H9 (cell line): ENCODE data around the gene MICAL2. TPM values are rescaled to one million over a fixed set of nuclear protein-coding genes. Genes with fewer than 3 reads are reported as not detected.

ENCODE experiments used
- DNase-seq: peaks from one replicate; pipeline ENCODE4 v3.0.0-alpha.2; 2017
- H2AFZ ChIP-seq: one replicate; pipeline ENCODE4 v1.6.1; 2013; ENCODE audit warnings: mild to moderate bottlenecking, low read length, control low read depth, moderate library complexity
- H2AK5ac ChIP-seq: 2 replicates; pipeline ENCODE4 v1.6.1; 2013; ENCODE audit warnings: low read length, control low read depth, mixed read lengths; ENCODE audit not compliant: insufficient read length
- H2BK120ac ChIP-seq: one replicate; pipeline ENCODE4 v1.6.1; 2013; ENCODE audit warnings: low read depth, mild to moderate bottlenecking, low read length, control low read depth, inconsistent platforms; ENCODE audit not compliant: poor library complexity, severe bottlenecking
- H2BK12ac ChIP-seq: 2 replicates; pipeline ENCODE4 v1.6.1; 2013; ENCODE audit warnings: low read length, control low read depth, mixed read lengths, low read depth; ENCODE audit not compliant: insufficient read length
- H2BK15ac ChIP-seq: 2 replicates; pipeline ENCODE4 v1.6.1; 2013; ENCODE audit warnings: low read depth, low read length, control low read depth
- H2BK20ac ChIP-seq: one replicate; pipeline ENCODE4 v1.6.1; 2013; ENCODE audit warnings: low read depth, mild to moderate bottlenecking, low read length, control low read depth, inconsistent platforms; ENCODE audit not compliant: poor library complexity, severe bottlenecking
- H2BK5ac ChIP-seq: 2 replicates; pipeline ENCODE4 v1.6.1; 2013; ENCODE audit warnings: low read length, control low read depth, mixed read lengths; ENCODE audit not compliant: insufficient read length
- H3K14ac ChIP-seq: 2 replicates; pipeline ENCODE4 v1.6.1; 2013; ENCODE audit warnings: low read length, control low read depth; ENCODE audit not compliant: insufficient read depth
- H3K18ac ChIP-seq: 2 replicates; pipeline ENCODE4 v1.6.1; 2013; ENCODE audit warnings: low read depth, mild to moderate bottlenecking, mixed read lengths, low read length, control low read depth; ENCODE audit not compliant: insufficient read length
- H3K23ac ChIP-seq: 2 replicates; pipeline ENCODE4 v1.6.1; 2013; ENCODE audit warnings: low read length, control low read depth, mixed read lengths, low read depth; ENCODE audit not compliant: insufficient read length
- H3K23me2 ChIP-seq: 2 replicates; pipeline ENCODE4 v1.6.1; 2013; ENCODE audit warnings: low read depth, mild to moderate bottlenecking, mixed read lengths, low read length, control low read depth; ENCODE audit not compliant: insufficient read length, poor library complexity, severe bottlenecking
- H3K27ac ChIP-seq: 2 replicates; pipeline ENCODE4 v1.5.1; 2013; ENCODE audit warnings: low read length, control low read depth, mixed read lengths, low read depth; ENCODE audit not compliant: insufficient read length
- H3K27me3 ChIP-seq: 2 replicates; pipeline ENCODE4 v1.6.1; 2013; ENCODE audit warnings: low read length, control low read depth, inconsistent platforms; ENCODE audit not compliant: insufficient read depth
- H3K4ac ChIP-seq: 2 replicates; pipeline ENCODE4 v1.6.1; 2013; ENCODE audit warnings: low read depth, mild to moderate bottlenecking, control low read depth, inconsistent platforms, low read length, moderate library complexity
- H3K4me1 ChIP-seq: 2 replicates; pipeline ENCODE4 v1.6.1; 2013; ENCODE audit warnings: low read length, control low read depth, inconsistent platforms; ENCODE audit not compliant: insufficient read depth
- H3K4me2 ChIP-seq: 2 replicates; pipeline ENCODE4 v1.6.1; 2013; ENCODE audit warnings: low read length, control low read depth, mixed read lengths; ENCODE audit not compliant: insufficient read length, insufficient read depth
- H3K56ac ChIP-seq: 2 replicates; pipeline ENCODE4 v1.6.1; 2013; ENCODE audit warnings: low read depth, mild to moderate bottlenecking, mixed read lengths, low read length, control low read depth; ENCODE audit not compliant: insufficient read length
- H3K79me1 ChIP-seq: 2 replicates; pipeline ENCODE4 v1.6.1; 2013; ENCODE audit warnings: low read depth, mild to moderate bottlenecking, moderate library complexity, low read length, control low read depth, inconsistent platforms; ENCODE audit not compliant: insufficient read depth, poor library complexity, severe bottlenecking
- H3K79me2 ChIP-seq: 2 replicates; pipeline ENCODE4 v1.6.1; 2013; ENCODE audit warnings: low read length, control low read depth, inconsistent platforms; ENCODE audit not compliant: insufficient read depth
- H3K9ac ChIP-seq: 2 replicates; pipeline ENCODE4 v1.6.1; 2013; ENCODE audit warnings: low read length, control low read depth, mixed read lengths; ENCODE audit not compliant: insufficient read length; ENCODE audit errors: extremely low read depth
- H3K9me3 ChIP-seq: one replicate; pipeline ENCODE4 v1.6.1; 2013; ENCODE audit warnings: low read depth, low read length, inconsistent platforms; ENCODE audit not compliant: control insufficient read depth
- H3T11ph ChIP-seq: one replicate; pipeline ENCODE4 v1.6.1; 2013; ENCODE audit warnings: mild to moderate bottlenecking, low read length, control low read depth, inconsistent platforms
- H4K20me1 ChIP-seq: one replicate; pipeline ENCODE4 v1.6.1; 2013; ENCODE audit not compliant: control insufficient read depth, insufficient read length, insufficient read depth
- H4K5ac ChIP-seq: 2 replicates; pipeline ENCODE4 v1.6.1; 2013; ENCODE audit warnings: low read depth, mild to moderate bottlenecking, mixed read lengths, low read length, control low read depth; ENCODE audit not compliant: insufficient read length
- H4K8ac ChIP-seq: replicated peaks from 2 replicates; pipeline ENCODE4 v1.6.1; 2013; ENCODE audit warnings: low read length, control low read depth, mixed read lengths, low read depth; ENCODE audit not compliant: insufficient read length
- H4K91ac ChIP-seq: 2 replicates; pipeline ENCODE4 v1.6.1; 2013; ENCODE audit warnings: low read depth, mild to moderate bottlenecking, moderate library complexity, mixed read lengths, low read length, control low read depth; ENCODE audit not compliant: insufficient read length
- H3K27ac Mint-ChIP-seq, 3 experiments: 2 replicates in 2 of 3; 3 replicates in 1 of 3; pipeline ENCODE4 v1.8.0; 2020 to 2021; ENCODE audit warnings: mixed read lengths in 3 of 3, mild to moderate bottlenecking in 1 of 3, moderate library complexity in 1 of 3
- H3K27me3 Mint-ChIP-seq: 2 replicates; pipeline ENCODE4 v1.8.0; 2021; ENCODE audit warnings: low read depth, mild to moderate bottlenecking, moderate library complexity, mixed read lengths
- H3K36me3 Mint-ChIP-seq, 3 experiments: 2 replicates in 2 of 3; 3 replicates in 1 of 3; pipeline ENCODE4 v1.8.0; 2020 to 2021; ENCODE audit warnings: low read depth in 3 of 3, mixed read lengths in 3 of 3; ENCODE audit not compliant: insufficient read depth in 1 of 3
- H3K4me1 Mint-ChIP-seq, 2 experiments: 2 replicates each; pipeline ENCODE4 v1.8.0; 2020; ENCODE audit warnings: mixed read lengths in 2 of 2
- H3K4me3 Mint-ChIP-seq, 2 experiments: 2 replicates in 1 of 2; 3 replicates in 1 of 2; pipeline ENCODE4 v1.8.0; 2020 to 2021; ENCODE audit warnings: mild to moderate bottlenecking in 2 of 2, mixed read lengths in 2 of 2, moderate library complexity in 1 of 2
- H3K9me3 Mint-ChIP-seq, 2 experiments: 2 replicates in 1 of 2; 3 replicates in 1 of 2; pipeline ENCODE4 v1.8.0; 2020; ENCODE audit warnings: mild to moderate bottlenecking in 2 of 2, mixed read lengths in 2 of 2, moderate library complexity in 1 of 2
- CTCF ChIP-seq: fragments of 200-600 bp; sonication (generic); conservative IDR thresholded peaks from 3 replicates; pipeline ENCODE4 v1.8.0; 2021; ENCODE audit warnings: antibody characterized with exemption, mild to moderate bottlenecking
- WGBS: extraction: QIAGEN DNeasy Blood & Tissue Kit; methylation state at CpG from one replicate; pipeline ENCODE4 v1.1.7; 2013; ENCODE audit warnings: missing lambda C conversion rate, low lambda C conversion rate, mixed read lengths; ENCODE audit not compliant: insufficient read length; ENCODE audit errors: extremely low coverage; 5-methylcytosine and 5-hydroxymethylcytosine counted together
- total RNA-seq: library from RNA; stranded (reverse); gene quantifications from 2 replicates; pipeline ENCODE4 v1.2.1, GENCODE V29; 2021

The MICAL2 gene
- total RNA-seq, 1 experiment from 2014 or later: 4.7 TPM

GRCh38 chr11:12263141-12263693 is 152.8 kb downstream of the MICAL2 start:
- no peak overlapping the region for H3K4me3 Mint-ChIP-seq
- Histone ChIP-seq H3K4ac (no peak overlapping the region), H3K23ac (no peak overlapping the region), H3K27ac (no peak overlapping the region), H2AK5ac (no peak overlapping the region), H3K27me3 (no peaks in the 10 kb centered on the region), H2BK12ac (no peak overlapping the region), H3K79me1 (no peaks in the 10 kb centered on the region), H3K56ac (no peak overlapping the region), H3K4me2 (no peak overlapping the region), H4K8ac (no peak overlapping the region), H3K18ac (no peak overlapping the region), H3K79me2 (no peaks in the 10 kb centered on the region), H2BK15ac (no peak overlapping the region), H4K5ac (no peak overlapping the region), H2BK120ac (no peak overlapping the region), H3T11ph (no peak overlapping the region), H4K20me1 (no peaks in the 10 kb centered on the region), H3K14ac (no peak overlapping the region; the same call in 1 of the 2 replicates), H3K9ac (no peak overlapping the region), H2BK20ac (no peak overlapping the region), H4K91ac (no peak overlapping the region), H2BK5ac (no peak overlapping the region), H3K4me1 (no peaks in the 10 kb centered on the region), H2AFZ (no peak overlapping the region), H3K23me2 (no peaks in the 10 kb centered on the region), H3K9me3 (no peaks in the 10 kb centered on the region)
- H3K36me3 Mint-ChIP-seq: no peaks in the 10 kb centered on the region
- H3K9me3 Mint-ChIP-seq: no peaks in the 10 kb centered on the region; a peak in 1 of 5 replicates
- no CpG with 5 or more reads among the region's 11 CpGs for WGBS
- no peak overlapping the region; a peak in 1 of 7 replicates for H3K27ac Mint-ChIP-seq
- H3K27me3 Mint-ChIP-seq: no peaks in the 10 kb centered on the region
- no peak for DNase-seq
- TF ChIP-seq CTCF: no peak
- H3K4me1 Mint-ChIP-seq: peaks cover 5 to 10% of the 10 kb centered on the region in 2 experiments
